HG02759 (cell line): ENCODE data around the gene LRRC4B.
A peak's percentile ranks its signal among the peaks of the same experiment; 100 is the strongest.
"Not testable (repeated sequence)": the region's sequence is repeated elsewhere in the genome, so short reads cannot be mapped to it uniquely, and the experiment has no call there.

ENCODE experiments used
- ATAC-seq: cut with Tn5 transposase; IDR thresholded peaks from one replicate; pipeline ENCODE4 v1.9.1; 2021; ENCODE audit warnings: mild to moderate bottlenecking, moderate library complexity; ENCODE audit not compliant: unreplicated experiment

Gene LRRC4B

DNA sequence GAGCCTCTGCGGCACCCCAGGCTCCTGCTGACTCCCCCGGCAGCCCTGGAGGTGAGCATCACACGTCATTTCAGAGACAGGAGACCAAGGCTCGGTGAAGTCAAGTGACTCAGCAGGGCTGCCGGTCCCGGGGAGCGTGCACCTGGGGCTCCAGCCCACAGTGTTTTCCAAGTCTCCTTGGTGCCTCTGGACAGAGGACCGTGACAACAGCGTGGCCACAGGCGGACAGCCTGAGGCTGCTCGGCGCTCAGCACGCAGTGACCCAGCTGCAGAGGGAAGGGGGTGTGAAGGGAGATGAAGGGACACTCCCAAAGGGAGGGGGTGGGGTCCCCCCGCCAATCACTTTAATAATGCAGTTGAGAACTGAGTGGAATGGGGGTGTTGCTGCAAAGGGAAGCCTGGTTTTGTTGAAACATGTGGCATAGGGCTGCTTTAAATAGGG lies 37.0 kb downstream of the LRRC4B start:
- ATAC-seq, result no peak

DNA sequence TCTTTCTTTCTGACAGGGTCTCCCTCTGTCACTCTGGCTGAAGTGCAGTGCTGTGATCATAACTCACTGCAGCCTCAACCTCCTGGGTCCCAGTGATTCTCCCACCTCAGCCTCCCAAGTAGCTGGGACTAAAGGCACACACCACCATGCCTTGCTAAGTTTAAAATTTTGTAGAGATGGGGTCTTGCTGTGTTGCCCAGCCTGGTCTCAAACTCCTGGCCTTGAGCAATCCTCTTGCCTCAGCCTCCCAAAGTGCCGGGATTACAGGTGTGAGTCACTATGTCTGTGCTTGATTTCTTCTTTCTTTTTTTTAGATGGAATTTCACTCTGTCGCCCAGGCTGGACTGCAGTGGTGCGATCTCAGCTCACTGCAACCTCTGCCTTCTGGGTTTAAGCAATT lies 40.2 kb downstream of the LRRC4B start:
- ATAC-seq, result not testable (repeated sequence)

DNA sequence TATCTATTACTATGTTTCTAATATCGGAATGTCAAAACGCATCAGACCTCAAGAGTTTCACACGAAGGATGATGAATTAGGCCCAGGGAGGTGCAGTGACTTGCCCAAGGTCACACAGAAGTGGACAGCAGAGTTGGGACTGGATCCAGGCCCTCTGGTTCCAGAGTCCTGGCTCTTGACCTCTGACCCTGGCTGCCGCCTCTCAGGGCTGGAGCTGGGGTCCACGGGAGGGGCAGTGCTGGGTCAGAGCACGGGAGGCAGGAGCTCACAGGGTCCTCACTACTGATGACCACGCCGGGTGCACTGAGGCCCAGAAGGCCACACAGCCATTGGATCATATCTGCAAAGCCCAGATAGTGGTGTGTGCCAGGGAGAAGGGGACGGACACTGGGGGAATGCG lies 45.4 kb downstream of the LRRC4B start:
- ATAC-seq, result no peak

DNA sequence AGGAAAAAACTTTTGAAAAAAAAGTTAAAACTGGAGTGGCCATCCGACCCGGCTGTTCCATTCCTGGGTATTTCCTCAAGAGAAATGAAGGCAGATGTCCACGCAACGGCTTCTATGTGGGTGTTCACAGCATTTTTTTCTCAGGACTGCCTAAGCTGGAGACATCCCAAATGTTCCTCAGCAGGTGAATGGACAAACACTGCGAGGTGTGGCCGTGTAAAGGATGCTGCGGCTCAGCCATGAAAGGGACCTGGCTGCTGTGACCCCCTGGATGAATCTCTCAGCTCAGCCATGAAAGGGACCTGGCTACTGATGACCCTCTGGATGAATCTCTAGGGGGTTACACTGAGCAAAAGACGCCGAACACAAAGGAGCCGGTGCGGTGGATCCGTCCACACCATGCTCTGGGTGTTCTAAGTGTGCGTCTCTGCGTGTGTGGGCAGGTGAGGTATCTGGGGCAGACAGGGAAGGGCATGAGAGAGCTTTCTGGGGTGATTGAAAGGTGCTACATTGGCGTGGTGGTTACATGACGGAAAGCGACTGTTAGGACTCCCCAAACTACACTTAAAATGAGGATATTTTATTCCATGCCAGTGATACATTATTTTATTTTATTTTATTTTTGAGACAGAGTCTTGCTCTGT lies 47.3 kb downstream of the LRRC4B start:
- ATAC-seq, result no peak

DNA sequence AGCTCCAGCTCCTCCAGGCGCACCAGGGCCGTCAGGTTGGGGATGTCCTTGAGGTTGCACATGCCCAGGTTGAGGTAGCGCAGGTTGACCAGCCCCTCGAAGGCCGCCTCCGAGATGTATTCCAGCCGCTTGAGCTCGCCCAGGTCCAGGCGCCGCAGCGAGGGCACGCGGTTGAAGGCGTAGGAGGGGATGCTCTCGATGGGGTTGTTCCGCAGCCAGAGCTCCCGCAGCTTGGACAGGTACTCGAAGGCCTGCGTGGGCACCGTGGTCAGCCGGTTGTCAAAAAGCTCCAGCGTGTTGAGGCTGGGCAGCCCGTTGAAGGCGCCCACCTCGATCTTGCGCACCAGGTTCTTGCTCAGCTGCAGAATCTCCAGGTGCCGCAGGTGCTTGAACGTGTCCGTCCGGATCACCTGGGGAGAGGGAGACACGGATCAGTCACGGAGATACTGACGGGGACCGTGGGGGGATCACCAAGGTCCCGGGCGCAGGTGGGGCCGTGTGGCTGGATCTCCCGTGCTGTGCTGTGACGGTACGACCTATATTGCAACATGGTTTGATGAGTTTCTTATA lies 49.1 kb downstream of the LRRC4B start:
- ATAC-seq, result no peak

DNA sequence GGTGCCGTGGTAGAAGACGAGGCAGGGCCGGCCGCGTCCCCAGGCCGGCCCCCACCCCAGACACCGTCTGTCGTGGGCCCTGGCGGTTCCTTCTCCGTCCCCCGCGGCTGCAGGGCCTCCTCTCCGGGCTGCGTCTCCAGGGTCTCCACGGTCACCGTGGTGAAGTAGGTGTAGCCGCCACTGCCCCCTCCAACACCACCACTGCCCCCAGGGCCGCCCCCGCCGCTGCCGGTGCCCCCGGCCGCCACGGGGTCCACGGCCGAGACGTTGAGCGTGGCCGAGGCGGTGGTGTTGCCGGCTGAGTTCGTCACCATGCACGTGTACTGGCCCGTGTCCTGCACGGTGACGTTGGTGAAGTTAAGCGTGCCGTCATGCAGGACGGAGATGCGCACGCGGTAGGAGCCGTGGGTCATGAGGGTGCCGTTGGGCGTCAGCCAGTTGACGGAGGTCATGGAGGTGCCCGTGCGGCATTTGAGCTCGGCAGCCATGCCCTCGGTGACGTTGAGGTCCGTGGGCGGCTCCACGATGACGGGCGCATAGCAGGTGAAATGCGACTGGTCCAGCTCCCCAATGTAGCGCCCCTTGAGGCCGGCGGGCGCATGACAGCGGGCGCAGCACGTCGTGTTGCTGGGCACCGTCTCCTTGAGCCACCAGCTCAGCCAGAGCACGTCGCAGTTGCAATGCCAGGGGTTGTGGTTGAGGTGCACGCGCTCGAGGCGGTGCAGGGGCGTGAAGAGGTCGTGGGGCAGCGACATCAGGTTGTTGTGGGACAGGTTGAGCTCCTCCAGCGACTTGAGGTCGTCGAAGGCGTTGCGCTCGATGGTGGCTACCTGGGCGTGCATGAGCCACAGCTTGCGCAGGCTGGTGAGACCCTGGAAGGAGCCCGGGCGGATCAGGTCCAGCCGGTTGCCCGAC lies 49.9 kb downstream of the LRRC4B start:
- ATAC-seq, result no peak

DNA sequence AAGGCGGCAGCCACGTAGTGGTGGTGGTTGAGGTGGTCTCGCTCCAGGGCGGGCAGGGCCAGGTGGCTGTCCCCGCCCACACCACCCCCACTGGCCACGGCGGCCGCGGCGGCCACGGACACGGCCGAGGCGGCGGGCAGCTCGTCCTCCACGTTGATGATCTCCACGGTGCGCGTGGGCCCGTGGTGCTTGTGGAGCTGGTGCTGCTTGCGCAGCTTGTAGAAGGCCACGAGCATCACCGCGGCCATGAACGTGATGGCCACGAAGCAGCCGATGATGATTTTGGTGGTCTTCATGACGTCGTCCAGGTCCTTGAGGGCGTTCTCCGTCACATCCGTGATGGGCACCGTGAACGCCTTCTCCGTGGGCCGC lies 50.5 kb downstream of the LRRC4B start:
- no peak for ATAC-seq

DNA sequence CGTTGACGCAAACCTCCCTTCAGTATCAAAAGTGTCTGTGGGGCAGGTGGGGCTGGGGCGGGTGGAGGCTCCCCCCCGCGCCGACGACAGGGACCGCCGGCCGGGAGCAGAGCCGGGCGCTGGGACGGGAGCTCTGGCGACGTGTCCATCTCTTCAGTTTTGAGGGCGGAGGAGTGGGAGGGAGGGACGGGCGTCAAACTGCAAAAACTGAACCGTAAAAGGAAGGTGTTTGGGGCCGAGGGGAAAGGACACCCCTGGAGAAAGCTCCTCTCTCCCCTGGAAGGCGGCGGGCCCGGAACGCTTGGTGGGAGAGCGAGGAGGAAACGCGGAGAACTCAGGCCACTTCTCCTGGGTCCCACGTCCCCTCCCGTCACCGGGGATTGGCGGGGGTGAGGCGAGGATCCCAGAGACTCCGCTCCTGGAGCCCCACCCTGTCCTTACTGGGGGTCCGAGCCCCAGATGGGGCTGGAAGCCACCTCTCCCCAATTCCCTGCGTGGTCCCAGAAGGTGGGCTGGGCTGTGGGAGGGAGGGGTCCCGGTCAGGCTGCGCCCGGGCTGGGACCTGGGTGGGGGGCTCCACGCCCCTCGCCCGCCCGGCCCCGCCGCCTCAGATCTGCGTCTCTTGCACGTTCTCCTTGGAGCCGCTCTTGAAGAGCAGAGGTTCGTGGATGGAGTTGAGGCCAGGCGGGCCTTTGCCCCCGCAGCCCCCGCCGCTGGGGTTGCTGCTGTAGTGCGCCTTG lies 51.1 kb downstream of the LRRC4B start:
- no peak for ATAC-seq

DNA sequence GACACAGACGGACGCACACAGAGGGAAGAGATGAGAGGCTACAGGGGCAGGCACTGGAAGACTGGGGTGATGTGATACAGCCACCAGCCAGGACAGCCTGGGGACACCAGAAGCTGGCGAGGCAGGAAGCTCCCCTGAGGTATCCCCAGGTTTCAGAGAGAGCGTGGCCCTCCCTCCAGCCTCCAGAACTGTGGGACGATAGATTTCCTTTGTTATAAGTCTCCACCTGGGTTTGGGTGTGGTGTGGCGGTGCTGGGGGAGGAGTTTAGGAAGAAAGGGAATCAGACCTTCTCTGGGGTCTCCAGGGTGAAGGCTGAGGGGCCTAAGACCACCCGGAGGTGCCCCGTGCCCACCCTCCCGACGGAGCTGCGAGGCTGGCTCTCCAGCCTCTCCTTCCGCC lies 51.8 kb downstream of the LRRC4B start:
- ATAC-seq, result no peak

DNA sequence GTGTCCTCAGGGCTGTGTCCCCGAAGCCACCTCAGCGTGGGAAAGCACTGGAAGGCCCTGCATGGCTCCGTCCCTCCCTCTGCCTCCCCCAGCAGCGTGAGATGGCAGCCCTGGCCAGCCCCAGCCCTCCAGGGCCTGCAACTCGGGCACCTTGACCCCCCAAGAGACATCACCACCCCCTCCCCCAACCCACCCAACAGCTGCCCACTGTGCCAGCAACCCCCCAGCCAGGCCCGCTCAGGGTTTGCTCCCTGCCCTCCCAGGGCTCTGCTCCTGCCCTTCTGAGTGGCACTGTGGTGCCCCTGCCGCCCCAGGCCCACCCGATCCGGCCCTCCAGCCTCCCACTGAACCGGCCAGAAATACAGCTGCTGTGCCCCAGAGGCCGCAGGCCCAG lies 53.1 kb downstream of the LRRC4B start:
- no peak for ATAC-seq

DNA sequence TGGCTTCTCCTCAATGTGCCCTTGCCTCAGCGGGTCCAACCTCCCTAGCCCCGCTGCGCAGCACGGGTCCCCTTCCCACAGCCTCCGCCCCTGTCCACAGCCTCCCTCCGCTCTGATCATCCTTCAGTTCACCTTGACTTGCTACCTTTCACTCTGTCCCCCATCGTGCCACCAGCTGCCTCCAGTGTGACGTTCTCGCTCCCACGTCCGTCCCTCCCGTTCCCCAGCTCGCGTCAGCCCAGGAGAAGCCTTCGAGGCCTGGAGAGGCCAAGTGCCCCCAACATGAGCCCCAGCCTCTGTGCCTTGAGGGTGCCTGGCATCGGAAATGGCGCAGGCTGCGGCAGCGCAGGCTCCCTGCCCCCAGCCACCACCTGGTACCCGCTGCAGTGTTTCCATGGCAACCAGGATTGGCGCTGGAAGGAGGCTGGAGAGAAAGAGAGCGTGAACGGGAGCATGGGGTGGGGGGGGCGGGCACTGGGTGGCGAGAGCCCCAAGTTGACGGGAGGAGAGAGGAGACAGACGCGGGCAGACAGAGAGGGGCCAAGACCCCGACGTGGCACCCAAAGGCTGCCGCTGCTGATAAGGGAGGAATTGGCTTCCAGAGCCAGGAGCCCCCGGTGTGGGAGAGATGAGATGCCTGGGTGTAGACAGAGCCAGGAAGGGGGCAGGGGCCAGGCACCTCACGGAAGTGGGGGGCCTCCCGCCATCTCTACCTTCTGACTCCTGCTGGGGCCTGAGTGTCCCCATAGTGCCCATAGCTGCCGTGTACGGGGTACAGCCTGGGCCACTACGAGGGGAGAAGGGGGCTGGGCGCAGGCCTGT lies 53.7 kb downstream of the LRRC4B start:
- no peak for ATAC-seq

DNA sequence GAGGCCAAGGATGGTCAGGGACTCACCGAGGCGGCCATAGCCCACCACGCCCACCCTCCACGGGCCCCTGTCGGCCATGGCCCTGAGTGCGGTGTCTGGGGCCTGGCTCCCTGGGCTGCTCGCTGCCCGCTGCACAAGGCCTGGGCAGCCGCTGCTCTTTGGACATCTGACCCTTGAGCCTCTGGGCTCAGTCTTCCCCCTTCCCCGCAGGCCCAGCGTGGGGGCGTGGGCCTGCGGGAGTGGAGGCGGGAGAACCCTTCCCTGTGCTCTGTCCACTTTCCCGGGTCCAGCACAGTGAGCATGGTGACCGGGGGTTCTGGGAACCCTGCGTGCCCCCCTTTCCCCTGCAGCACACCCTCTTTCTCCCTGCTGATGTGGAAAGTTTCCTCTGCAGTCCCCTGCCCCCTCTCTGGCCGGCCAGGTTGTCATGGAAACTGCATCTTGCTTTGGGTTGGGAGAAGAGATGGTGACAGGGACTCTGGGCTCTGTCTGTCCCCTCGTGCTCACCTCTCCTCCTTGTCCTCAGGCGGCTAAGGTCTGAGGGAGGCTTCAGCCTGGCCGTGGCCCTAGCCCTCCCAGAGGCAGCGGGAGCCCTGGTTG lies 54.4 kb downstream of the LRRC4B start, which contains the start of gene ASPDH:
TSS of gene ASPDH (minus strand) at position 168 of the 600 bp plus-strand sequence. CDS start at position 78, 90 bp downstream.
- no peak for ATAC-seq

DNA sequence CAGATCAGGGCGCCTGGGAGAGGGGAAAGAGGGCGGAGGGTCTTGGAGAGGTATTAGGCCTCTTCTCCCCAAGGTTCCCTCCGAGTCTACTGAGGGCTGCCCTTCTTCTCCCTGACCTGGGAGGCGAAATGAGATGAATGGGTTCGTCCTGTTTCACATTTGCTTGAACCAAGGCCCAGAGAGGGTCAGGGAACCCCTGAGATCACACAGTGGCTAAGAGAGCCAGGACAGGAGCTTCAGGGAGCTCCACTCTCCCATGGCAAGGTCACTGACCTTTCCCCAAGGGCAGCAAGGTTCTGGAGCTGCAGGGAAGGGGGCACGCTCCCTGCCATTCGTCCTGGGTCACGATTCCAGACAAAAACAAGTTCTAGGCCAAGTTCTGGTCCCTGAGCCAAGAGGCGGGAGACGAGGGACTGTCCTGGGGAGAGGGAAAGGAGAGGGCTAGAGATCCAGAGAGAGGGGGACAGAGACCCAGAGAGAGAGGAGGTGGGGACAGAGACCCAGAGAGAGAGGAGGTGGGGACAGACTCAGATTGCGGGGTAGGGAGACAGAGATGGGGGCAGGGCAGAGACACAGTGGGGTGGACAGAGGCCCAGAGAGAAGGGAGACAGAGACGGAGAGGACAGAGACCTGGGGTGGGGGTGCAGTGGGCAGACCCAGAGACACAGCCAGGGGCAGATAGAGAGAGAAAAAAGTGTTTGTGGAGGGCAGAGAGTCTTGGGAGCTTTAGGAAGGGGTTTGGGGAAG lies 55.1 kb downstream of the LRRC4B start:
- no peak for ATAC-seq

DNA sequence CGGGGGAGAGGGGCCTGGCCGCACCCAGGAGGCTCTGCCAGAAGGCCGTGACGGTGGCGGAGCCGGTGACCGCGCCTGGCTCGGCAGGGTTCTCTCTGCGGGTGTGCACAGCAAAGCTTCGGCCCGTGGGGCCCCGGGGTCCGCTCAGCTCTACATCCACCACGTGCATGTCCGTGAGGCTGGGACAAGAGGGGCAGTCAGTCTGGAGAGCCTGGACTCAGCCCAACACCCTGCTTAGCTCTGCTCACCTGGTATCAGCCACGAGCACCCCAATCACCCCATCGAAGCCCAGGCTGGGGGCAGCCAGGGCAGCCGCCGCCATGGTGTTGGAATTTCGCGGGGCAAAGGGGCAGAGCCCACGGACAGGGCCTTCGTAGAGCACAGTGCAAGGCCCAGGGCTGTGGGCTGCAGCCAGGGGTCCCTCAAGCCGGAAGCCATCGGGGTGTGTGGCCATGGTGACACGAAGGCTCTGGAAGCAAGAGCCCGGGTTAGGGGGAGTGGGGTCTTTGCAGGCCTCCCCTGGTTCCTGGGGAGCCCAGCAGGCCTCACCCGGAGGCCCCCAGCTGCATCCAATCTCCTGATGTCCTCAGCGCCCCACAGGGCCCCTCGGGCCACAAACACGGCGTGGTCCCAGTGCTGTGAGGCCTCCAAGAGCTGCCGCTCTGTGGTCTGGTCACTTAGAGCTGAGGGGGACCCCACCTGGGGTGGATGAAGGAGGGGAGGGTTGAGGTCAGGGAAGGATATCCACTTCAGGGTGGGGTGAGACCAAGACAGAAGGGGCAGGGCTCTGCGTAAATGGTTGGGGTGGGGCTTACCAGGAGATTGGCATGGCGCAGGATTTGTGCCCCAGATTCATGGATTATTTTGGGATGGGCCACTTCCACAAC lies 55.9 kb downstream of the LRRC4B start:
- ATAC-seq, result no peak

DNA sequence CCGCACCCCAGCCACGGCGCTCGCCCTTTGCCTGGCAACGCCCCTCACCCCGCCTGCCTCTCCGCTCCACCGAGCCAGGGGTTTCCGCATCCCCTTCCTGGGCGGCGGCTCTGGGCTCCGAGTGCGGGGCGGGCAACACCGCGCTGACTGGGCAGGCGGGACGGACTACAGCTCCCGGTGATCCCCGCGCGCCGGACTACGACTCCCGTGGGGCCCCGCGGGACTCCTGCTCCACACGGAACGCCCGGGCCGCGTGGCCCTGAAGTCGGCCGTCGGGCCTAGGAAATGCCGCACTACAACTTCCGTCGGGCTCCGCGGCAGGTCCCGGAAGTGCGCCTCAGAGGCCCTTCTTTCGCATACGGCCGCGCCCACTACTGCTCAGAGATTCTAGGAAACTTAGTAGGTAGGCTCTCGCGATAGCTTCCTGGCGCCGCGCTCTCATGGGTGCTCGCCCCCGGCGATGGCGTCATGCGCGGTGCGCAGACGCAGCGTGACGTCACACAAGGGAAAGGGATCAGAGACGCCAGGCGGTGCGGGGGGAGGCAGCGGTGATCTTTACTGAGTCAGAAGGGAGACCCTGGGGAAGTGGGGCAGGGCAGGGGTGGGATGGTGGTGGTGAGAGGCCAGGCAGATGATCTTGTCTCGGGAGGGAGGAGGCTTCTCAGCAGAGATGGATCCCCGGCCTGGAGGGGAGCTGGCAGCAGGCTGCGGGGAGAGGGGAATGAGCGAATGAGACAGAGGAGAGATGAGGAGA lies 57.0 kb downstream of the LRRC4B start, which contains the start of gene JOSD2:
TSS of gene JOSD2 (minus strand) at position 123 of the 754 bp plus-strand sequence. CDS start 760 bp downstream, outside the sequence.
- peak; percentile 90 for ATAC-seq

DNA sequence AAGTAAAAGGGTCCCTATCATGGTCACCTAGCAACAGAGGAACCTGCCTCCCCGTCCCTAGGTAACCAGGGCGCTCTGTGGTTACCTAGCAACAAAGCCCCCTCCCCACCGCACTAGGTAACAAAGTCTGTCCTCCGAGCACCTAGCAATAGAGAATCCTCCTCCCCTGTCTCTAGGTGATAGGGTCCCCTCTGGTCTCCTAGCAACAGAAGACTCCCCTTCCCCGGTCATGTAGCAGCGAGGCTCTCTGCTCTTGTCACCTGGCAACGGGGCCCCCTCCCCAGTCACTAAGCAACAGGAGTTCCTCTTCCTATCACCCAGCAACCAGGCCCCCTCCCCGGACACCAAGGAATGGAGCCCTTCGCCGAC lies 57.6 kb downstream of the LRRC4B start:
- ATAC-seq, result no peak

DNA sequence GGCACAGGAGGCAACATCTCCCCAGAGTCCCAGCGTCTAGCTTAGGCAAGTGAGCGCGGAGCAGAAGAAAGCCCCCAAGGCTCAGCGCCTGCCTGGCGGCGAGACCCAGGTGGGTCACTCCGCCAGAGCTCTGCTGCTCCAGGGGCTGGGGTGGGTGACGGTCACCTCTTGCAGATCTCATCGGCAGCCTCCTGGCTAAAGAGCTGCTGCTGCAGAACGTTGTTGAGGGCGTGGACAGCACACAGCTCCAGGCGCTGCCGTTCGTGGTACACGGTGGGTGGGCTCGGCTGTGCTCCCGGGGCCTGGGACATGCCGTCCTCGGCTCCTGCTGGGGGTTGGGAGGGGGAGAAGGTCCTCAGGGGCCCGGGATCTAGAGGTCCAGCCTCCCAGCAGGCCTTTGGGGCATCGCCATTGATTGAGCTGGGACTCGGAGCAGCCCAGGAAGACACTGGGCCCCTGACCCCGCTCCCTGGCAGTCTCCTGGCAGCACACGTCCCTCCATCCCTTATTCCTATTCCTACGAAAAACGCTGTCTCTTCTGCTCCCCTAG lies 58.0 kb downstream of the LRRC4B start:
- no peak for ATAC-seq
